Measurements from ENCODE around the gene FSD2. TPM values are rescaled to one million over a fixed set of nuclear protein-coding genes. Genes with fewer than 3 reads are reported as not detected.

The FSD2 gene
- total and polyA plus RNA-seq, 2 of the 8 experiments (the other 6 are each of a cell fraction or from before 2014, with no cell fraction given) = 0.02 TPM; not detected in 1

GRCh38 chr15:82715003-82715402 is 90.9 kb downstream of the FSD2 start (continued):
- TF ChIP-seq CTCF (IDR thresholded peaks at IDR 0.05; ENCODE audit: control extremely low read depth in 1 of 3, insufficient read depth in 1 of 3, low read depth in 1 of 3, low read length in 3 of 3) = no peak
- no peak for TF ChIP-seq CREB1 (IDR thresholded peaks at IDR 0.05)
- no peak for TF ChIP-seq MAX (IDR thresholded peaks at IDR 0.05)
- TF ChIP-seq ASH2L (IDR thresholded peaks at IDR 0.05; ENCODE audit: low read length) = no peak
- no peak for TF ChIP-seq KDM5A (IDR thresholded peaks at IDR 0.05; ENCODE audit: low read length)
- no peak for TF ChIP-seq TCF12 (IDR thresholded peaks at IDR 0.05; ENCODE audit: low read depth, low read length)
